Suprapubic skin (tissue), 4 donors: ENCODE data around the gene TEC. TPM values are rescaled to one million over a fixed set of nuclear protein-coding genes. Genes with fewer than 3 reads are reported as not detected.

ENCODE experiments used
- DNase-seq, 2 donors: peaks; one replicate each; pipeline ENCODE4 v3.0.0-alpha.2; 2019; ENCODE audit warnings: low spot score in 2 of 2
- H3K27ac ChIP-seq: fragments of 200-600 bp; sonication (generic); one replicate; pipeline ENCODE4 v1.5.1; 2019
- H3K27me3 ChIP-seq: fragments of 200-600 bp; sonication (generic); one replicate; pipeline ENCODE4 v1.5.1; 2019
- H3K36me3 ChIP-seq: fragments of 200-600 bp; sonication (generic); one replicate; pipeline ENCODE4 v1.5.1; 2019
- H3K4me1 ChIP-seq: fragments of 200-600 bp; sonication (generic); one replicate; pipeline ENCODE4 v1.5.1; 2019
- H3K4me3 ChIP-seq: fragments of 200-600 bp; sonication (generic); one replicate; pipeline ENCODE4 v1.5.1; 2019; ENCODE audit warnings: mild to moderate bottlenecking
- H3K9me3 ChIP-seq: fragments of 200-600 bp; sonication (generic); one replicate; pipeline ENCODE4 v1.5.1; 2019
- CTCF ChIP-seq, 2 donors: fragments of 200-600 bp in 1 of 2; fragments of 450-650 bp in 1 of 2; sonication (generic) in 1 of 2; IDR thresholded peaks; one replicate each; pipeline ENCODE4 v1.5.1; 2016 to 2019; ENCODE audit warnings: antibody characterized with exemption in 2 of 2, mild to moderate bottlenecking in 1 of 2, moderate library complexity in 1 of 2
- EP300 ChIP-seq: sonication (generic); formaldehyde crosslinking; IDR thresholded peaks from one replicate; pipeline ENCODE4 v1.6.1; 2017; ENCODE audit warnings: antibody characterized with exemption
- POLR2A ChIP-seq, 2 donors: fragments of 450-650 bp; IDR thresholded peaks; one replicate each; pipeline ENCODE4 v1.6.1; 2017; ENCODE audit warnings: antibody characterized with exemption in 2 of 2, mild to moderate bottlenecking in 2 of 2, moderate library complexity in 2 of 2
- POLR2AphosphoS5 ChIP-seq, 3 donors: sonication (generic); formaldehyde crosslinking; IDR thresholded peaks; one replicate each; pipeline ENCODE4 v1.6.1; 2017; ENCODE audit warnings: antibody characterized with exemption in 3 of 3
- WGBS: methylation state at CpG from one replicate; pipeline ENCODE4 v1.1.5; 2018; 5-methylcytosine and 5-hydroxymethylcytosine counted together
- total RNA-seq, 4 donors: library from RNA; depleted of rRNA; stranded (reverse); fragments of >200 nt; gene quantifications; one replicate each; pipeline ENCODE4 v1.1.0, GENCODE V29; 2016

Gene TEC
- total RNA-seq, 4 donors from 2014 or later = 4.1 to 18.8 (median 7.2) TPM

- Histone ChIP-seq H3K4me1 (no peaks in the 10 kb centered on the region), H3K9me3 (no peaks in the 10 kb centered on the region), H3K4me3 (no peak overlapping the region), H3K36me3 (no peaks in the 10 kb centered on the region), H3K27ac (no peak overlapping the region), H3K27me3 (no peaks in the 10 kb centered on the region)
- WGBS = 84% methylated on average over 2 of the region's 2 CpGs
- no peak for DNase-seq
- TF ChIP-seq POLR2AphosphoS5 (IDR thresholded peaks at IDR 0.05) (no peak), CTCF (IDR thresholded peaks at IDR 0.05) (no peak), EP300 (no peak), POLR2A (IDR thresholded peaks at IDR 0.05) (no peak)
Observed at GRCh38 chr4:48262484-48262883, 7.2 kb downstream of the TEC start.

GRCh38 chr4:48261281-48261680 is 8.4 kb downstream of the TEC start:
- no peaks in the 10 kb centered on the region for H3K36me3 ChIP-seq
- DNase-seq = no peak
- H3K9me3 ChIP-seq = no peaks in the 10 kb centered on the region
- 45% methylated on average over 1 of the region's 1 CpG for WGBS
- H3K27me3 ChIP-seq = no peaks in the 10 kb centered on the region
- H3K4me3 ChIP-seq = no peak overlapping the region
- no peaks in the 10 kb centered on the region for H3K4me1 ChIP-seq
- H3K27ac ChIP-seq = no peak overlapping the region
- TF ChIP-seq CTCF (IDR thresholded peaks at IDR 0.05) (no peak), EP300 (no peak), POLR2AphosphoS5 (IDR thresholded peaks at IDR 0.05) (no peak), POLR2A (IDR thresholded peaks at IDR 0.05) (no peak)

DNA sequence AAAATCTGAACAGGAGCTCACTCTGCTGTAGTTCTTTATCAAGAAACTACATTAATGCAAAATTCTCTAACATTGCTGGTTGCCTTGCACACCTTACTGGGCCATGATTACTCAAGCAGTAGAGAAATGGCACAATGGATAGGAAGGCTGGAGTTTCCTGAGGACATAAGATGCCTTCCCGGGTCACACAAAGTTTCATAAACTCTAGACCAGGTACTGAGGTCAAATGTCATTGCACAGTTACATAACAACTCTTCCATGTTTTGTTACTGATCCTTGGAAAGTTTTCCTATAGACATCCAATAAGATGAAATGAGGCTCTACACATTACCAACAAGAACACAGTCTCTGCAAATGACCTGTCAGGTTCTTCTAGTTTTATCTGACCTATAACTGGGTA is 9.9 kb downstream of the TEC start:
- no peaks in the 10 kb centered on the region for H3K36me3 ChIP-seq
- no peak overlapping the region for H3K27ac ChIP-seq
- no peaks in the 10 kb centered on the region for H3K9me3 ChIP-seq
- WGBS = 76% methylated on average over 1 of the region's 1 CpG
- H3K27me3 ChIP-seq = no peaks in the 10 kb centered on the region
- H3K4me1 ChIP-seq = peaks cover 4% of the 10 kb centered on the region
- DNase-seq = no peak
- no peak overlapping the region for H3K4me3 ChIP-seq
- TF ChIP-seq CTCF (IDR thresholded peaks at IDR 0.05) (no peak), POLR2AphosphoS5 (IDR thresholded peaks at IDR 0.05) (no peak), EP300 (no peak), POLR2A (IDR thresholded peaks at IDR 0.05) (no peak)

DNA sequence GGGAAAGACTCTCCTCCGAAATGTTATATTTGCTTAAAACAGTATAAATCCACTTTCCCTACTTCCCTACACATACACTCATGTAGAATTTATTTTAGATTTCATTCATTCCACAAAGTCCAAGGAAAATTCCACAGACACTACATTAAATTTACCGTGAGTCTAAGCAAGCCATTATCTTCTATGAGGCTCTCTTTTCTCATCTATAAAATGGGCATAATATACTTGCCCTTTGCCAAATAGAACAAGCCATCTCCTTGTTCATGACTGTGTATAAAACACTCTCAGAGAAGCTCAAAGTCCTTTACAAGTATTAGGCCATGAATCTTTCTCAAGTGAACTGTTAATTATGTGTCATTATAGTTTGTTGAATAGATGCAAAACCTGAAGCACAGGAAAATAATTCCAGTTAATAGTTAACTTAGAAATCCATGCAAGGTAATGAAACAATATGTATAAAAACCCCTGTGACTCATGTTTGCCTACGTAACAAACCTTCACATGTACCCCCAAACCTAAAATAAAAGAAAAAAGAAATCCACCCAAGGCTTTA is 10.7 kb downstream of the TEC start:
- H3K4me1 ChIP-seq = peaks cover 12% of the 10 kb centered on the region
- H3K27ac ChIP-seq = no peak overlapping the region
- H3K36me3 ChIP-seq = no peaks in the 10 kb centered on the region
- H3K4me3 ChIP-seq = no peak overlapping the region
- TF ChIP-seq POLR2A (IDR thresholded peaks at IDR 0.05) (no peak), POLR2AphosphoS5 (IDR thresholded peaks at IDR 0.05) (no peak), CTCF (IDR thresholded peaks at IDR 0.05) (no peak), EP300 (no peak)
- H3K9me3 ChIP-seq = no peaks in the 10 kb centered on the region
- WGBS = 95% methylated on average over 3 of the region's 3 CpGs
- DNase-seq = no peak
- no peaks in the 10 kb centered on the region for H3K27me3 ChIP-seq

DNA sequence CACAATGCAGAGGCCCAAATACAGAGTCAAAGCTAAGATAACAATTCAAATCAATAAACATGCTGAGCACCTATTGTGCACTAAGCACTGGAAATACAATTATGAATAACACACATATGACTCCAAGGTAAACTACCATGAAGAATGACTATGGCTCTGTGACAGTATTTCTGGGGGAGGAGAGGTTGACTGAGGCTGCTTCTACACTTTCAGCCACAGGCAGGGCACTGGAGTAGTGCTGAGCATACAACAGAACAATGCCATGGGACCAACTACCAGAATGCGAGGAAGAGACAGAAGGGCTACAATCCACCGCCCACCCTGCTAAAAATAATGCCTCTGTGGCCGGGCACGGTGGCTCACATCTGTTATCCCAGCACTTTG is 13.7 kb downstream of the TEC start:
- Histone ChIP-seq H3K27ac (no peak overlapping the region), H3K4me1 (peaks cover 15% of the 10 kb centered on the region), H3K9me3 (no peaks in the 10 kb centered on the region), H3K36me3 (no peaks in the 10 kb centered on the region), H3K27me3 (no peaks in the 10 kb centered on the region), H3K4me3 (no peak overlapping the region)
- TF ChIP-seq POLR2A (IDR thresholded peaks at IDR 0.05) = no peak
- no peak for TF ChIP-seq CTCF (IDR thresholded peaks at IDR 0.05)
- no peak for TF ChIP-seq EP300
- no peak for TF ChIP-seq POLR2AphosphoS5 (IDR thresholded peaks at IDR 0.05)
- WGBS = 86% methylated on average over 4 of the region's 4 CpGs
- no peak for DNase-seq
